OCI-LY1 (cell line): ENCODE results near the gene CATSPER1.

ENCODE experiments used
- CTCF ChIP-seq: fragments of 200-600 bp; sonication (generic), shearing (Covaris generic); IDR thresholded peaks from 2 replicates; pipeline ENCODE4 v1.5.1; 2017; ENCODE audit warnings: mild to moderate bottlenecking, antibody characterized with exemption, low read length, moderate library complexity, mixed read lengths
- EZH2 ChIP-seq: fragments of 200-600 bp; sonication (generic), shearing (Covaris generic); IDR thresholded peaks from 2 replicates; pipeline ENCODE4 v1.8.0; 2017; ENCODE audit warnings: borderline replicate concordance, mixed run types, mild to moderate bottlenecking, antibody characterized with exemption, low read length, moderate library complexity, mixed read lengths

GRCh38 chr11:65981101-65981740 lies 45.1 kb downstream of the CATSPER1 start:
- TF ChIP-seq EZH2 = no peak
- no peak for TF ChIP-seq CTCF
